Activated CD8-positive, alpha-beta memory T cell treated with anti-CD3 and anti-CD28 coated beads, Interleukin-2, amount 50 U/mL, for 1 hour (primary cell): ENCODE results near the gene NHSL1.

Source experiments
- DNase-seq: peaks from one replicate; pipeline ENCODE4 v3.0.0-alpha.2; 2020; ENCODE audit errors: extremely low read depth

The NHSL1 gene

GRCh38 chr6:138493413-138493812, 5.9 kb downstream of the NHSL1 start:
- DNase-seq, result no peak

- no peak for DNase-seq
Measured at GRCh38 chr6:138492871-138493270, 6.4 kb downstream of the NHSL1 start.

- DNase-seq, result no peak
Measured at GRCh38 chr6:138492113-138492512, 7.2 kb downstream of the NHSL1 start.

- no peak for DNase-seq
Measured at GRCh38 chr6:138491017-138491416, 8.3 kb downstream of the NHSL1 start.

- DNase-seq, result no peak
Measured at GRCh38 chr6:138489846-138490245, 9.4 kb downstream of the NHSL1 start.

- DNase-seq, result no peak
Measured at GRCh38 chr6:138487102-138487604, 12.1 kb downstream of the NHSL1 start.

- DNase-seq, result no peak
Measured at GRCh38 chr6:138486249-138487101, 12.8 kb downstream of the NHSL1 start.

- no peak for DNase-seq
Measured at GRCh38 chr6:138485586-138486248, 13.6 kb downstream of the NHSL1 start.

- no peak for DNase-seq
Measured at GRCh38 chr6:138485005-138485545, 14.2 kb downstream of the NHSL1 start.

GRCh38 chr6:138484018-138484731, 15.1 kb downstream of the NHSL1 start:
- no peak for DNase-seq

GRCh38 chr6:138482816-138483215, 16.5 kb downstream of the NHSL1 start:
- no peak for DNase-seq

GRCh38 chr6:138480279-138480949, 18.9 kb downstream of the NHSL1 start:
- DNase-seq, result no peak

- DNase-seq, result no peak
Measured at GRCh38 chr6:138477913-138478539, 21.3 kb downstream of the NHSL1 start.

- DNase-seq, result no peak
Measured at GRCh38 chr6:138476116-138476515, 23.2 kb downstream of the NHSL1 start.

GRCh38 chr6:138473144-138473543, 26.1 kb downstream of the NHSL1 start:
- no peak for DNase-seq

- DNase-seq, result no peak
Measured at GRCh38 chr6:138468320-138469015, 30.8 kb downstream of the NHSL1 start.

- no peak for DNase-seq
Measured at GRCh38 chr6:138467901-138468300, 31.4 kb downstream of the NHSL1 start.

GRCh38 chr6:138465007-138465645, 34.2 kb downstream of the NHSL1 start:
- no peak for DNase-seq

- no peak for DNase-seq
Measured at GRCh38 chr6:138464085-138464484, 35.2 kb downstream of the NHSL1 start.

- DNase-seq, result no peak
Measured at GRCh38 chr6:138461647-138462046, 37.6 kb downstream of the NHSL1 start.
